ENCODE data around the gene PCLAF.
"Not testable (repeated sequence)": the region's sequence is repeated elsewhere in the genome, so short reads cannot be mapped to it uniquely, and the experiment has no call there.

The PCLAF gene, protein sequence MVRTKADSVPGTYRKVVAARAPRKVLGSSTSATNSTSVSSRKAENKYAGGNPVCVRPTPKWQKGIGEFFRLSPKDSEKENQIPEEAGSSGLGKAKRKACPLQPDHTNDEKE

GRCh38 chr15:64381000-64381751 lies at the start of gene PCLAF:
TSS of gene PCLAF (minus strand) at chr15:64381441. CDS start at chr15:64381371, 70 bp downstream.
- DNase-seq (ENCODE audit: low read depth, low spot score), result peak; percentile 89

- peak; percentile 75 for DNase-seq (ENCODE audit: low read depth, low spot score)
Measured at GRCh38 chr15:64430000-64430735, 48.9 kb upstream of the PCLAF start.

DNA sequence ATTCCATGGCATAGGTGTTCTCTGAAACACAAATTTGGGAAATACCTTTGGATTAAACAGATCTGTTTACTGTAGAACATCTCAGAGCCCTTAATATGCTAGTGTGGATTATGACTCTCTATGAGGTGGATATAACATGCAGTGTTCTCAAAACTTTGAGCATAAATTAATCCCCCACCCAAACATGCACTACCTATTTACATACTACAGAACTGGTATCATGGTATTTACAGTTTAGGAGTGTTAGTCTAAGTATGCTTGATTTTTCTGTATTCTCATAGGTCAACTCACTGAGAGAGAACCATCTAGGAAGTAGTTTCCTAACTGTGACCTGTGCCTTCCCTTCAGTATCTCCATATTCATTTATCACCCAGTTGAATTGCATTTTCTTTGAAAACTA lies 48.2 kb upstream of the PCLAF start:
- DNase-seq (ENCODE audit: low read depth, low spot score), result no peak

DNA sequence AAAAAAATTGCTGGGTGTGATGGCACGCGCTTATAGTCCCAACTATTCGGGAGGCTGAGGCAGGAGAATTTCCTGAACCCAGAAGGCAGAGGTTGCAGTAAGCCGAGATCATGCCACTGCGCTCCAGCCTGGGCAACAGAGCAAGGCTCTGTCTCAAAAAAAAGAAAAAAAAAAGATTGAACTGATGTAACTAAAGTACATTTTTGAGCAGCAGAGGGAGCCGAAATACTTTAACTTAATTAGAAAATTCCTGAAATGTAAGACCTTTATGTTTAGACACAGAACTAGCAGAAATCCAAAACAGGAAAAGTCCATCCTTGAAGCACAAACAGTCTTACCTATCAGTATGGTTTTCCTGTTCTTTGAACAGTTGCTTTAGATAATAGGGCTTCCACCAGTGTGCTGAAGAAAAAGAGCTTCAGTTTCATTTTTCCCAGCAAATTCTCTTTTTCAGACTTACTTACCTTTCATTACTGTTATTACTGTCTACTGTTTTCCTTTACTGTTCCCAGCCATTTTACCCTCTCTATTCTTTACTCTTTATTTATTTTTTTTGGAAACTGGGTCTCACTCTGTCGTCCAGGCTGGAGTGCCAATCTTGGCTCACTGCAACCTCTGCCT lies 45.7 kb upstream of the PCLAF start:
- DNase-seq (ENCODE audit: low read depth, low spot score), result no peak

DNA sequence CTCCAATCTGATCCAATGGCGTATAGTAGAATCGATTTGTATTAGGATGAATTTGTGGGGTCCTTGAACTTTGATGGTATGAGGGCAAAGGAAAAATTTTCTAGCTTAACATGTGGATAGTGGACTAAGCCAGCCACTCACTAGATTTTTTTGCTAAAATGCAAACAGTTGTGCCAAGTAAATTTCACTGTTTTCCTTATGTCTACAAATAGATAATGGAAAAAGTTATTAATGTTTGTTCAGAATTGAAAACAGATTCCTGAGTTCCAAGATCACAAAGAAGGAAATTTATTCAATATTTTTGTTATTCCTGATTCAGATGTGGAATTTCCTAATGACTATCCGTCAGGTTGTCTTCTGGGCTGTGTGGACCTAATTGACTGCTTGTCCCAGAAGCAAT lies 44.0 kb upstream of the PCLAF start:
- no peak for DNase-seq (ENCODE audit: low read depth, low spot score)

- no peak for DNase-seq (ENCODE audit: low read depth, low spot score)
Measured at GRCh38 chr15:64423970-64424369, 42.7 kb upstream of the PCLAF start.

DNA sequence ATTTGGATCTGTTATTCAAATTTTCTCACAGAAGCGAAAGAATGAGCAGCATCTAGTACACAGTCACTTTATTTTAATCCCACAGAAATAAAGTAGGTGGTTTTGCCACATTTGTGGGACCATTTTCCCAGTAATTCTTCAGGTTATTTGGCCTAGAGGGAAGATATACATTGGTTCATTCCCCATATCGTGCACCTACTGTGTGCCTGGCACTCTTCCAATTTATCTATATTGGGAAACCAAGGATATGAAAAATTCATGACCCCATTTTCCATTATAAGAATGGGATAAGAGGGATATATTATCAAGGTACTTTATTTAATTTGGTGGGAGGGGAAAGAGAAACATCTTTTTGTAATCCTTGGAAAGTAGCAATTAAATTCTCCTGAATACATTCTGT lies 41.5 kb upstream of the PCLAF start:
- DNase-seq (ENCODE audit: low read depth, low spot score), result no peak

DNA sequence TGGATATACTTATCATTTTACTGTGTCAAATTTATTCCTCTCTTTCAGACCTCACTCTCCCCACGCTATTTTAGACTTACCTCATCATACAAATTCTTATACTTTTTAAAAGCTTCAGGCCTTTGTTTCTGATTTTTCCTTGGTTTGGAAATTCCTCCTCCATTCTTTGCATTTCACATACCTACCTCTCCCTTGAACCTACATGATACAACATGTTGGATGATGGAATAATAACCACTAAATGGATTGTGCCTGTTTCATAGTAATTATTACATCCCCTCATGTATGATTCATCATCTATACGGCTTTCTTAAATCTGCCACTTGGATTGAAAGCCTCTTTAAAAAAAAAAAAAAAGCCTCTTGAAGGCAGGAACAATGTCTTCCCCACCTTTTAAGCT lies 31.0 kb upstream of the PCLAF start:
- no peak for DNase-seq (ENCODE audit: low read depth, low spot score)

DNA sequence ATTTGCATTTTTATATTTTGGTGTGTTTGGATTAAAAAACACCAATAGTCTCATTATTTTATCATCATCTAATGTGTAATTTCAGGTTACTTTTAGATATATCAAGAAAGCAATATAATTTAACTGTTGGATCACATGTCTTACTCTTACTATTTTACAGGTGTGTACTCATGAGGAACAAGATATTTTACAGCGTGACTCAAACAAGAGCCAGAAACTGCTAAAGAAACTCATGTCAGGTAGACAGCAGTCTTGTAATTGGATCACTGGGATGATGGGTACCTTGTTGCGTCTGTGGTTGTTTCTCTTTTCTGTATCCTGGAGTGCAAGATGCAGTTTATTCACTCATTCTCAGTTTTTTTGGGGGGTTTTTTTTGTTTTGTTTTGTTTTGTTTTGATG lies 19.3 kb upstream of the PCLAF start:
- DNase-seq (ENCODE audit: low read depth, low spot score), result no peak

GRCh38 chr15:64398575-64398974 lies 17.3 kb upstream of the PCLAF start:
- no peak for DNase-seq (ENCODE audit: low read depth, low spot score)

DNA sequence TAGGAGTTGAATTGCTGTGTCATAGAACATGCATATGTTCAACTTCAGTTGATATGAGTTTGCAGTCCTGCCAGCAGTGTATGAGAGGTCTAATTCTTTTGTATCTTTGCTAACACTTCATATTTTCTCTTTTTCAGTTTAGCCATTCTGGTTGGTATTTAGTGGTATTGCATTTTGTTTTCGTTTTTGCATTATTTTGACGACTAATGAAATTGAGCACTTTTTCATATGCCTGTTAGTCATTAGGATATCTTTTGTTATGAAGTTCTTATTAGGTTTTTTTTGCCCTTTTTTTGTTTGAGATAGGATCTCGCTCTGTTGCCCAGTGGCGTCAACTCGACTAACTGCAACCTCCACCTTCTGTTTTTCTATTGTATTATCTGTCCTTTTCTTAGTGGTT lies 15.5 kb upstream of the PCLAF start:
- no peak for DNase-seq (ENCODE audit: low read depth, low spot score)

GRCh38 chr15:64392471-64392870 lies 11.2 kb upstream of the PCLAF start:
- DNase-seq (ENCODE audit: low read depth, low spot score), result not testable (repeated sequence)

GRCh38 chr15:64389036-64389435 lies 7.8 kb upstream of the PCLAF start:
- no peak for DNase-seq (ENCODE audit: low read depth, low spot score)

- peak; percentile 93 for DNase-seq (ENCODE audit: low read depth, low spot score)
Measured at GRCh38 chr15:64387562-64388168, 6.4 kb upstream of the PCLAF start, which contains the start of gene TRIP4. TSS of gene TRIP4 (plus strand) at chr15:64387836. CDS start at chr15:64387864, 28 bp downstream.

DNA sequence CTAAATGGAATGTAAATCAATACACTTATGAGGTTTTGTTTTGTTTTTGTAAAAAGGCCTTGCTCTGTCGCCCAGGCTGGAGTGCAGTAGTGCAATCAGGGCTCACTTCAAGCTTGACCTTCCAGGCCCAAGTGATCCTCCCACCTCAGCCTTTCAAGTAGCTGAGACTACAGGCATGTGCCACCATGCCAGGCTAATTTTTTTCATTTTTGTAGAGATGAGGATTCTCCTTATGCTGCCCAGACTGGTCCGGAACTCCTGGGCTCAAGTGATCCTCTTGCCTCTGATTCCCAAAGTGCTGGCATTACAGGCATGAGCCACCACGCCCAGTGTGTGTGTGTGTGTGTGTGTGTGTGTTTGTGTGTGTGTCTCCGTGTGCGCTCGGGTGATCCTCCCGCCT lies 5.0 kb upstream of the PCLAF start:
- DNase-seq (ENCODE audit: low read depth, low spot score), result no peak

DNA sequence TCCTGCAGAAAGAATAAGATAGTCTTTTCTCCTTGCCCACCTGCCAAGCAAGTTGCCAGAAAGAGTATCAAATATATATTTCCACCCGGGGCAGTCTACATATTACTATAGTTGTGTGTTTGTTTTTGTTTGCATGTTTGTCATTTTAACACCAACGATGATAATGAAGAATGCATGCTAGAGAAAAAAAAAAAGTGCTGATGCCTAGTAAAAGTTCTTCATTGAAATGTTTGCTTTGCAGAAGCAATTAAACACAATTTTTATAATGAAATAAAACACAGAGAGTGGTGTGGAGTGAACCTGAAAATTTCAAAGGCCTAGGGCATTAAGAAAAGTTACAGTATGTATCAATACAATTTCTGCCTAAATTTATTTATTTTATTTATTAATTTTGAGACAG lies 2.5 kb upstream of the PCLAF start:
- DNase-seq (ENCODE audit: low read depth, low spot score), result no peak

- DNase-seq (ENCODE audit: low read depth, low spot score), result not testable (repeated sequence)
Measured at GRCh38 chr15:64380130-64380870, 941 bp downstream of the PCLAF start.

DNA sequence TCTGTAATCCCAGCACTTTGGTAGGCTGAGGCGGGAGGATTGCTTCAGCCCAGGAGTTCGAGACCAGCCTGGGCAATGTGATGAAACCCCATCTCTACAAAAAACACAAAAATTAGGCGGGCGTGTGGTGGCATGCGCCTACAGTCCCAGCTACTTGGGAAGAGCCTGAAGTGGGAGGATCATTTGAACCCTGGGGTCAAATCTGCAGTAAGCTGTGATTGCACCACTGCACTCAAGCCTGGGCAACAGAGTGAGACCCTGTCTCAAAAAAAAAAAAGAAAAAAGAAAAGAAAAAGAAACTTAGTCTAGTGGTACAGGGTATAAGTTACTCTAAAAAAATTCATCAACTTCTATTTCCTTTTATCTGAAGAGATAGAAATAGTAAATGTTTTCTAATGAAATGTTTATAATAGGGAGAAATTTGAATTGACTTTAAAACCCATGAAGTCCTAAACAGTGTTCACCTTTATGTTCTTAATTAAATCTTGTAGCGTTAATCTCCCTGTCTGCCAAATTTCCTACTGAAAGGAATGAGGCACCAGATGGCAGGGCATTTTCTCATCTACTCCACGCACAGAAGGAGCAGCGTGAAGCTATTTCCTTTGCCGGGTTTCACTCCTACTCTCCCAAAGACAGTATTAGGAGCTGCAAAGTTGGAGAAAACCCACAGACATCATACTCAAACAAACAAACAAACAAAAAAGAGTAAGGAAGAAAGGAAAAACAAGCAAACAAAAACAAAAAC lies 1.9 kb downstream of the PCLAF start:
- no peak for DNase-seq (ENCODE audit: low read depth, low spot score)

DNA sequence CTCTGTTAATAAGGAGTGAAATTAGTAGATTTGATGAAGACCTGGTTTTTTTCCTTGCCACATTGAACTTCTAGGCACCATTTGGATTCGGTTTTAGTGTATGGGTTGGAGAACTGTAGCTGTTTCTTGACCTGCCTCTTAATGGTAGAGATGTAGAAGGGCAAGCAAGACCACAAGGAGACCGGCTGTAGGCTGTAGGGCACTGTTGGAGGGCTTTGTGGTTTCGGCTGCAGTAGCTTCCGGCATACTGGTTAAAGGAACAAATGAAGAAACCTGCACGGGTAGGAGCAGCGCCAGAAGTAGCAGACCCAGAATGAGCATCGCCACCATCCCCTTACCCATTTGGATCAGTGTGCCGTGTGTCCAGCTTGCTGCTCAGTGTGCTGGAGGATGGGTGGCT lies 7.9 kb downstream of the PCLAF start:
- no peak for DNase-seq (ENCODE audit: low read depth, low spot score)

- DNase-seq (ENCODE audit: low read depth, low spot score), result not testable (repeated sequence)
Measured at GRCh38 chr15:64371383-64371782, 9.9 kb downstream of the PCLAF start.

All from brain pericyte (primary cell).